Kidney (tissue), 14 donors: ENCODE results near the gene SCYGR8. TPM values are rescaled to one million over a fixed set of nuclear protein-coding genes. Genes with fewer than 3 reads are reported as not detected.
"Not testable (repeated sequence)": the region's sequence is repeated elsewhere in the genome, so short reads cannot be mapped to it uniquely, and the experiment has no call there.

ENCODE experiments used
- DNase-seq, 5 donors: peaks; one replicate each; pipeline ENCODE4 v3.0.0-alpha.2; 2013 to 2020
- FAIRE-seq: peaks from 2 replicates; lab custom pipeline; 2012; peaks lifted over from hg19 to GRCh38; lab: Jason Lieb, UNC
- H3K27ac ChIP-seq, 2 donors: one replicate each; pipeline ENCODE4 v1.7.0; 2013; ENCODE audit warnings: low read depth in 2 of 2, low read length in 2 of 2, inconsistent platforms in 1 of 2
- H3K27me3 ChIP-seq: one replicate; pipeline ENCODE4 v1.7.1; 2013; ENCODE audit warnings: low read length, inconsistent platforms; ENCODE audit not compliant: control insufficient read depth, insufficient read depth
- H3K36me3 ChIP-seq, 3 donors: one replicate each; pipeline versions ENCODE4 v1.7.0 to v1.7.1; 2013; ENCODE audit warnings: low read length in 3 of 3, control low read depth in 1 of 3, inconsistent platforms in 1 of 3; ENCODE audit not compliant: insufficient read depth in 3 of 3, control insufficient read depth in 2 of 3
- H3K4me1 ChIP-seq, 3 donors: one replicate each; pipeline versions ENCODE4 v1.7.0 to v1.7.1; 2013; ENCODE audit warnings: low read length in 3 of 3, inconsistent platforms in 1 of 3, low read depth in 1 of 3; ENCODE audit not compliant: control insufficient read depth in 2 of 3, insufficient read depth in 2 of 3
- H3K4me3 ChIP-seq, 3 donors: one replicate each; pipeline versions ENCODE4 v1.7.0 to v1.8.1; 2013; ENCODE audit warnings: low read length in 3 of 3, control low read depth in 1 of 3, inconsistent platforms in 1 of 3
- H3K9ac ChIP-seq, 3 donors: one replicate each; pipeline versions ENCODE4 v1.7.0 to v1.7.1; 2013; ENCODE audit warnings: low read length in 3 of 3, control low read depth in 1 of 3, inconsistent platforms in 1 of 3
- H3K9me3 ChIP-seq, 3 donors: one replicate each; pipeline versions ENCODE4 v1.7.0 to v1.7.1; 2013; ENCODE audit warnings: low read length in 3 of 3, control low read depth in 1 of 3, inconsistent platforms in 1 of 3; ENCODE audit not compliant: control insufficient read depth in 2 of 3, insufficient read depth in 1 of 3
- intact Hi-C: fragments of 100-400 bp; cut with DNase I; formaldehyde crosslinking; loops from one replicate; pipeline ENCODE4 v1.11.1; 2022
- polyA plus RNA-seq: library from polyadenylated mRNA; stranded (reverse); fragments of 350-450 nt; fragmentation: Illumina TruSeq; extraction: RNeasy Lipid Tissue Mini Kit (QIAGEN cat#74804); gene quantifications from one replicate; pipeline ENCODE4 v1.2.3, GENCODE V29; 2014; ENCODE audit warnings: low read depth, low replicate concordance; ENCODE audit not compliant: insufficient read depth
- total RNA-seq: library from RNA; stranded (reverse); fragmentation: NEBNext Ultra II Directional; extraction: Animal tissue kit (Norgen Biotek cat#: 25700); gene quantifications from one replicate; pipeline ENCODE4 v1.2.1, GENCODE V29; 2021
- TF ChIP-seq, protein P1 (sequence below): IDR thresholded peaks from 3 replicates; pipeline ENCODE4 v1.5.1; 2012; ENCODE audit warnings: mild to moderate bottlenecking, moderate library complexity, borderline replicate concordance; ENCODE audit not compliant: insufficient read depth; ENCODE audit errors: extremely low read depth
- donor health status: control.
- donor health status: control.
- donor health status: control.
- donor health status: control.
- donor health status: control.
- donor health status: DM: yes; HTN: yes; CAD: no.
- donor health status: Normal renal cell carcinoma (clear cell type).

SCYGR8 gene
- total and polyA plus RNA-seq, 2 donors from 2014 or later, result not detected

DNA sequence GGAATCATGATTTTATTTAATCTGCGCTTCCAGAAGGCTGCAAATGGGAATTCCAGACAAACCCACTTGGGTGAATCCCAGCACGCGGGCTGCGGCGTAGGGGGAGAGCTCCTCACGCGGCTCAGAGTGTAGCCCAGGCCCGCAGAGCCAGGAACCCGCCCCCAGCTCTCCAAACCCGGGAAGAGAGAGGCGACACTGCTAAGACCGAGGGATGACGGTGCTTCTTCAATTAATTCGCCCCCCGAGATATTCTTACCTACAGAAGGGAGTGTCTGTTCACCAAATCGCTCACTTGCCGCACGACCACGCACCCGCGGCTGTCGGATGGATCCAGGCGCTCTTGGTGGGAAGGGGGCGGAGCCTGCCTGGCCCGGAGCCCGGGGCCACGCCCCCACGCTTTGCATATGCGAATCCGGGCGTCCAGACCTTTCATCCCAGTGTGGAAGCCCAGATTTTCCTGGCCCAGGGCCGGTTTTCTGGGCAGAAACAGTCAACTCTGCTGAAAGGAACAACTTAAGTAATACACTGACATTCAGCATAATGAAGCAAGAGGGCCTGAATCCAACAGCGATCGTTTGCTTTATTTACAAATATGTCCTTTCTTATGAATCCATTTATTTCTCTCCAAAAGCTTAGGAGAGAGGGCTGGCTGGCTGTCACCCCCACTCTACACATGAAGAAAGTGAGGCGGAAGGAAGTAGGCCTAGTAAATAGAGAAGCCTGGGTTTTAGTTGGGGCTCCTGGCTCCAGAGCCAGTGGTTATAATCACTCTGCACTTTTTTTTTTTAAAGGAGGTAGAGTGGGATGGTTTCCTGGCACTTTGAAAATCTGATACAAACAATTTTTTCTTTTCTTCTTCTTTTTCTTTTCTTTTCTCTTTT lies 27.8 kb upstream of the SCYGR8 start, which contains the start of gene SLC19A3:
Gene SLC19A3 (minus strand): TSS at position 342 of the 881 bp plus-strand sequence. CDS start 15,710 bp downstream, outside the sequence.
- FAIRE-seq, result peak; percentile 32

DNA sequence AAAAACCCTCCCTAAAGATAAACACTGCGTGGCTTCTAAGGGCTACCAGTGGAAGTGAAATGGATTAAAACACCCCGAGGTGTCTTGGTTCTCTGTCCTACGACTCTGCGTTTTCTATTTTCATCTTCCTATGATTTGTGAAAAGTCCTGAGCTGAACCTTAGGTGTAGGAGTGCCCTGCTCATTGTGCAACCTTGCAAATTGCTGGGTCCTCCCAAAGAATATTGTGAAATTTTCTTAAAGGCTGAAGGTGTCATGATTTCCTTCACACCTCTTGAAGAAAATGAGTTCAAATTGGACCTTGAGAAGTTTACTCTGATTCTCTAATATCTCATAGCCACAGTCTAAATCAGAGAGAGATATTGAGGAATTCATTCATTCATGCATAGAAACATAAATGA lies 26.1 kb upstream of the SCYGR8 start:
- H3K27me3 ChIP-seq, result no peaks in the 10 kb centered on the region
- H3K9ac ChIP-seq, result no peak overlapping the region
- no peaks in the 10 kb centered on the region for H3K36me3 ChIP-seq
- FAIRE-seq (no peak), DNase-seq (no peak)
- H3K27ac ChIP-seq, result no peak overlapping the region
- intact Hi-C loops, result no loop called here
- H3K4me3 ChIP-seq, result no peak overlapping the region
- H3K9me3 ChIP-seq, result no peaks in the 10 kb centered on the region
- TF ChIP-seq, protein P1, sequence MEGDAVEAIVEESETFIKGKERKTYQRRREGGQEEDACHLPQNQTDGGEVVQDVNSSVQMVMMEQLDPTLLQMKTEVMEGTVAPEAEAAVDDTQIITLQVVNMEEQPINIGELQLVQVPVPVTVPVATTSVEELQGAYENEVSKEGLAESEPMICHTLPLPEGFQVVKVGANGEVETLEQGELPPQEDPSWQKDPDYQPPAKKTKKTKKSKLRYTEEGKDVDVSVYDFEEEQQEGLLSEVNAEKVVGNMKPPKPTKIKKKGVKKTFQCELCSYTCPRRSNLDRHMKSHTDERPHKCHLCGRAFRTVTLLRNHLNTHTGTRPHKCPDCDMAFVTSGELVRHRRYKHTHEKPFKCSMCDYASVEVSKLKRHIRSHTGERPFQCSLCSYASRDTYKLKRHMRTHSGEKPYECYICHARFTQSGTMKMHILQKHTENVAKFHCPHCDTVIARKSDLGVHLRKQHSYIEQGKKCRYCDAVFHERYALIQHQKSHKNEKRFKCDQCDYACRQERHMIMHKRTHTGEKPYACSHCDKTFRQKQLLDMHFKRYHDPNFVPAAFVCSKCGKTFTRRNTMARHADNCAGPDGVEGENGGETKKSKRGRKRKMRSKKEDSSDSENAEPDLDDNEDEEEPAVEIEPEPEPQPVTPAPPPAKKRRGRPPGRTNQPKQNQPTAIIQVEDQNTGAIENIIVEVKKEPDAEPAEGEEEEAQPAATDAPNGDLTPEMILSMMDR, result no peak
- no peaks in the 10 kb centered on the region for H3K4me1 ChIP-seq

More for the DNA sequence above, 27.8 kb upstream of the SCYGR8 start, which contains the start of gene SLC19A3:
- intact Hi-C loops, result no loop called here
- Histone ChIP-seq H3K9ac (peak within 1 kb of the TSS in 1 of 3 donors; percentile 61), H3K4me3 (peak within 1 kb of the TSS; percentile 45 to 78 (median 64)), H3K27me3 (no peaks in the 10 kb centered on the region), H3K9me3 (no peaks in the 10 kb centered on the region), H3K36me3 (no peaks in the 10 kb centered on the region), H3K4me1 (no peaks in the 10 kb centered on the region), H3K27ac (peak within 1 kb of the TSS; percentile 41 to 74)
- TF ChIP-seq, protein P1, result no peak
- DNase-seq, result peak; percentile 77 to 93 (median 83)

DNA sequence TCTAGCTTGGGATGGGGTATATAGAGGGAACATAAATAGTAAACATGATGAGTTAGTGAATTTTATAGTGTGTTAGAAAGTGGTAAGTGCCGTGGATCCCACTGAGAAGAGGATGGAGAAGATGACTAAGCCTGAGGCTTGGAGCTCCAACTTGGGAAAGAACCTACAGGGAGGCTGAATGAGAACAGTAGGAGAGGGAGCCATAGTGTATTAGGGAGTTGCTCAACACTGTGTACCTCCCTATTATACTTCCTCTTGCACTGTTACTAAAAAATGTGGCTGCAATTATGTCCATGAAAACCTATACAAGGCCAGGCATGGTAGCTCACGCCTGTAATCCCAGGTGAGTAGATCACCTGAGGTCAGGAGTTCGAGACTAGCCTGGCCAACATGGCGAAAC lies 25.0 kb upstream of the SCYGR8 start:
- intact Hi-C loops, result no loop called here
- TF ChIP-seq, protein P1, result no peak
- Histone ChIP-seq H3K27me3 (no peaks in the 10 kb centered on the region), H3K4me3 (no peak overlapping the region), H3K36me3 (no peaks in the 10 kb centered on the region), H3K4me1 (no peaks in the 10 kb centered on the region), H3K9ac (no peak overlapping the region), H3K9me3 (no peaks in the 10 kb centered on the region), H3K27ac (no peak overlapping the region)
- no peak for FAIRE-seq
- DNase-seq, result no peak

DNA sequence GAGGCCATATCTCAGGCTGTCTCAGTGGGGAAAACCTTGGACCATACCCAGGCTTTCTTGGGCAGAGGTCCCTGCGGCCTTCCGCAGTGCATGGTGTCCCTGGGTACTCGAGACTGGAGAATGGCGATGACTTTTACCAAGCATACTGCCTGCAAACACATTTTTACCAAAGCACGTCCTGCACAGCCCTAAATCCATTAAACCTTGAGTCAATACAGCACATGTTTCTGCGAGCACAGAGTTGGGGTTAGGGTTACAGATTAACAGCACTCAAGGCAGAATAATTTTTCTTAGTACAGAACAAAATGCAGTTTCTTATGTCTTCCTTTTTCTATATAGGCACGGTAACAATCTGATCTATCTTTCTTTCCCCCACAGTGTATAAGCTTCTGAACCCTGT lies 22.9 kb upstream of the SCYGR8 start:
- intact Hi-C loops, H3K9me3 ChIP-seq, FAIRE-seq, H3K27me3 ChIP-seq, H3K4me3 ChIP-seq, H3K27ac ChIP-seq, H3K4me1 ChIP-seq, H3K36me3 ChIP-seq, H3K9ac ChIP-seq: not testable (repeated sequence)
- DNase-seq, result peak in 2 of 5 donors; percentile 13 to 29
